GM18909 (cell line): ENCODE results near the gene ZNF410.
"Not testable (repeated sequence)": the region's sequence is repeated elsewhere in the genome, so short reads cannot be mapped to it uniquely, and the experiment has no call there.

Experiments
- ATAC-seq: cut with Tn5 transposase; IDR thresholded peaks from one replicate; pipeline ENCODE4 v1.9.1; 2021; ENCODE audit warnings: mild to moderate bottlenecking; ENCODE audit not compliant: unreplicated experiment, poor library complexity

ZNF410 gene

GRCh38 chr14:73884438-73885190, 2.0 kb upstream of the ZNF410 start:
- no peak for ATAC-seq

GRCh38 chr14:73887318-73887616, 608 bp downstream of the ZNF410 start:
- ATAC-seq, result no peak

GRCh38 chr14:73887694-73888459, 1.2 kb downstream of the ZNF410 start:
- ATAC-seq, result no peak

- no peak for ATAC-seq
Observed at GRCh38 chr14:73888460-73888725, 1.7 kb downstream of the ZNF410 start.

GRCh38 chr14:73888971-73889370, 2.3 kb downstream of the ZNF410 start:
- ATAC-seq, result no peak

- no peak for ATAC-seq
Observed at GRCh38 chr14:73889376-73889775, 2.7 kb downstream of the ZNF410 start.

- not testable (repeated sequence) for ATAC-seq
Observed at GRCh38 chr14:73894180-73894687, 7.6 kb downstream of the ZNF410 start.

GRCh38 chr14:73895939-73896338, 9.3 kb downstream of the ZNF410 start:
- ATAC-seq, result no peak

GRCh38 chr14:73896521-73896920, 9.9 kb downstream of the ZNF410 start:
- ATAC-seq, result no peak

GRCh38 chr14:73903028-73903427, 16.4 kb downstream of the ZNF410 start:
- ATAC-seq, result no peak

GRCh38 chr14:73909681-73910080, 23.0 kb downstream of the ZNF410 start:
- no peak for ATAC-seq

GRCh38 chr14:73913256-73913655, 26.6 kb downstream of the ZNF410 start:
- ATAC-seq, result no peak

- no peak for ATAC-seq
Observed at GRCh38 chr14:73916324-73916723, 29.7 kb downstream of the ZNF410 start.

- ATAC-seq, result not testable (repeated sequence)
Observed at GRCh38 chr14:73919457-73919856, 32.8 kb downstream of the ZNF410 start.

- no peak for ATAC-seq
Observed at GRCh38 chr14:73924337-73924736, 37.7 kb downstream of the ZNF410 start.

GRCh38 chr14:73935666-73936065, 49.0 kb downstream of the ZNF410 start:
- no peak for ATAC-seq

GRCh38 chr14:73936548-73936947, 49.9 kb downstream of the ZNF410 start:
- no peak for ATAC-seq

GRCh38 chr14:73937012-73937411, 50.4 kb downstream of the ZNF410 start:
- ATAC-seq, result no peak

- ATAC-seq, result no peak
Observed at GRCh38 chr14:73942180-73942579, 55.5 kb downstream of the ZNF410 start.

GRCh38 chr14:73943083-73943482, 56.4 kb downstream of the ZNF410 start:
- ATAC-seq, result no peak

- no peak for ATAC-seq
Observed at GRCh38 chr14:73944432-73945158, 57.9 kb downstream of the ZNF410 start.
